HFF-Myc (cell line): ENCODE measurements around the gene NACC1.

Source experiments
- DNase-seq: peaks from one replicate; pipeline ENCODE4 v3.0.0-alpha.2; 2011; ENCODE audit warnings: low read depth; ENCODE audit errors: extremely low read depth
- H3K4me3 ChIP-seq: replicated peaks from 2 replicates; pipeline ENCODE4 v1.5.1; 2011; ENCODE audit warnings: low read depth, mild to moderate bottlenecking, control low read depth, low read length
- CTCF ChIP-seq: IDR thresholded peaks from 2 replicates; pipeline ENCODE4 v1.5.1; 2012; ENCODE audit warnings: mild to moderate bottlenecking, low read depth, low read length, control low read depth; ENCODE audit errors: missing control alignments

NACC1 gene

GRCh38 chr19:13104360-13104847, 13.7 kb upstream of the NACC1 start:
- TF ChIP-seq CTCF, result peak; percentile 68
- no peak for DNase-seq
- no peak overlapping the region for H3K4me3 ChIP-seq

GRCh38 chr19:13104848-13105711, 13.0 kb upstream of the NACC1 start:
- H3K4me3 ChIP-seq, result no peak overlapping the region
- DNase-seq, result no peak
- TF ChIP-seq CTCF, result no peak

- no peak for DNase-seq
- no peak overlapping the region for H3K4me3 ChIP-seq
- no peak for TF ChIP-seq CTCF
Observed at GRCh38 chr19:13109361-13110098, 8.5 kb upstream of the NACC1 start.

- no peak for DNase-seq
- TF ChIP-seq CTCF, result no peak
- no peak overlapping the region for H3K4me3 ChIP-seq
Observed at GRCh38 chr19:13110099-13110610, 7.9 kb upstream of the NACC1 start.

GRCh38 chr19:13112555-13112954, 5.5 kb upstream of the NACC1 start:
- no peak overlapping the region for H3K4me3 ChIP-seq
- DNase-seq, result no peak
- no peak for TF ChIP-seq CTCF

- no peak for DNase-seq
- peak overlapping the region; percentile 99 for H3K4me3 ChIP-seq
- TF ChIP-seq CTCF, result no peak
Observed at GRCh38 chr19:13115936-13116281, 2.2 kb upstream of the NACC1 start.
